Stomach (tissue), 9 donors: ENCODE measurements around the gene ARHGAP25. TPM values are rescaled to one million over a fixed set of nuclear protein-coding genes. Genes with fewer than 3 reads are reported as not detected.

Source experiments
- DNase-seq, 2 donors: peaks; one replicate each; pipeline versions ENCODE4 v3.0.0 to v3.0.0-alpha.2; 2013 to 2019
- H3K27ac ChIP-seq, 5 donors: fragments of 200-600 bp in 4 of 5; sonication (generic) in 4 of 5; one replicate each; pipeline ENCODE4 v1.5.1; 2013 to 2019; ENCODE audit warnings: mild to moderate bottlenecking in 1 of 5, moderate library complexity in 1 of 5
- H3K27me3 ChIP-seq, 3 donors: fragments of 200-600 bp; sonication (generic); one replicate each; pipeline ENCODE4 v1.5.1; 2017 to 2019; ENCODE audit warnings: mixed run types in 1 of 3
- H3K36me3 ChIP-seq, 4 donors: fragments of 200-600 bp; sonication (generic); 1 replicate in 3 of 4; 2 replicates in 1 of 4; pipeline ENCODE4 v1.5.1; 2016 to 2019
- H3K4me1 ChIP-seq, 4 donors: fragments of 200-600 bp; sonication (generic); one replicate each; pipeline ENCODE4 v1.5.1; 2016 to 2019
- H3K4me3 ChIP-seq, 4 donors: fragments of 200-600 bp; sonication (generic) in 3 of 4; one replicate each; pipeline ENCODE4 v1.5.1; 2016 to 2019; ENCODE audit warnings: mild to moderate bottlenecking in 1 of 4
- H3K9me3 ChIP-seq, 4 donors: fragments of 200-600 bp; sonication (generic); one replicate each; pipeline ENCODE4 v1.5.1; 2016 to 2019
- CTCF ChIP-seq, 7 experiments: fragments of 450-650 bp in 4 of 7; fragments of 200-600 bp in 3 of 7; sonication (generic) in 3 of 7; IDR thresholded peaks; one replicate each; pipeline ENCODE4 v1.5.1; 2016 to 2019; ENCODE audit warnings: antibody characterized with exemption in 7 of 7, control low read depth in 2 of 7, mild to moderate bottlenecking in 1 of 7
- EP300 ChIP-seq: sonication (generic); formaldehyde crosslinking; IDR thresholded peaks from one replicate; pipeline ENCODE4 v1.6.1; 2017; ENCODE audit warnings: antibody characterized with exemption
- POLR2A ChIP-seq, 4 donors: fragments of 450-650 bp; IDR thresholded peaks; one replicate each; pipeline ENCODE4 v1.6.1; 2016; ENCODE audit warnings: antibody characterized with exemption in 4 of 4, control low read depth in 2 of 4, mild to moderate bottlenecking in 1 of 4, moderate library complexity in 1 of 4
- POLR2AphosphoS5 ChIP-seq, 3 donors: sonication (generic); formaldehyde crosslinking; IDR thresholded peaks; one replicate each; pipeline ENCODE4 v1.6.1; 2016; ENCODE audit warnings: antibody characterized with exemption in 3 of 3
- WGBS, 5 donors: extraction: QIAGEN DNeasy Blood & Tissue Kit in 3 of 5; methylation state at CpG; one replicate each; pipeline versions ENCODE4 v1.1.5 to v1.1.7; 2013 to 2018; 5-methylcytosine and 5-hydroxymethylcytosine counted together
- intact Hi-C: fragments of 100-400 bp; cut with DNase I; formaldehyde crosslinking; loops from one replicate; pipeline ENCODE4 v1.15.1; 2023; ENCODE audit warnings: low total_unique reads
- polyA plus RNA-seq, 3 donors: library from polyadenylated mRNA; stranded (reverse); fragments of 200-250 nt; gene quantifications; one replicate each; pipeline ENCODE4 v1.2.3, GENCODE V29; 2013
- total RNA-seq, 5 donors: library from RNA; depleted of rRNA; stranded (reverse); fragments of >200 nt; gene quantifications; one replicate each; pipeline versions ENCODE4 v1.1.0 to v1.2.3, GENCODE V29; 2014 to 2016
- donor health status: healthy with polysubstance abuse.
- donor health status: Bipolar disorder and iron deficiency.
- donor health status: healthy.

Gene ARHGAP25
- total and polyA plus RNA-seq, 8 donors, result 0.29 to 17.1 (median 4.0) TPM; not detected in 1

GRCh38 chr2:68790600-68790999 lies 56.0 kb downstream of the ARHGAP25 start:
- DNase-seq, result no peak
- Histone ChIP-seq H3K4me3 (no peak overlapping the region), H3K4me1 (peaks cover 0 to 5% (median 0%) of the 10 kb centered on the region in 4 donors), H3K27me3 (no peaks in the 10 kb centered on the region), H3K36me3 (peaks cover 0 to 43% (median 36%) of the 10 kb centered on the region in 4 donors), H3K27ac (no peak overlapping the region), H3K9me3 (no peaks in the 10 kb centered on the region)
- intact Hi-C loops, result no loop called here
- no peak for TF ChIP-seq POLR2AphosphoS5 (IDR thresholded peaks at IDR 0.05)
- no peak for TF ChIP-seq CTCF (IDR thresholded peaks at IDR 0.05)
- no peak for TF ChIP-seq POLR2A (IDR thresholded peaks at IDR 0.05)
- TF ChIP-seq EP300, result no peak
- WGBS, 5 donors, result 54 to 71% (median 59%) methylated on average over 6 to 7 of the region's 7 CpGs

GRCh38 chr2:68791914-68792313 lies 57.3 kb downstream of the ARHGAP25 start:
- intact Hi-C loops, result no loop called here
- H3K27ac ChIP-seq, result no peak overlapping the region
- no peak for DNase-seq
- H3K9me3 ChIP-seq, result no peaks in the 10 kb centered on the region
- H3K4me3 ChIP-seq, result no peak overlapping the region
- H3K36me3 ChIP-seq, result peaks cover 0 to 33% (median 27%) of the 10 kb centered on the region in 4 donors
- no peaks in the 10 kb centered on the region for H3K27me3 ChIP-seq
- 64 to 91% (median 72%) methylated on average over 1 of the region's 1 CpG for WGBS, 5 donors
- TF ChIP-seq CTCF (IDR thresholded peaks at IDR 0.05), result no peak
- TF ChIP-seq POLR2AphosphoS5 (IDR thresholded peaks at IDR 0.05), result no peak
- TF ChIP-seq POLR2A (IDR thresholded peaks at IDR 0.05), result no peak
- no peak for TF ChIP-seq EP300
- peaks cover 0 to 11% (median 4%) of the 10 kb centered on the region in 4 donors for H3K4me1 ChIP-seq

- H3K4me3 ChIP-seq, result no peak overlapping the region
- WGBS, 5 donors, result 91 to 95% (median 93%) methylated on average over 4 of the region's 4 CpGs
- H3K36me3 ChIP-seq, result peaks cover 0 to 29% (median 20%) of the 10 kb centered on the region in 4 donors
- no peaks in the 10 kb centered on the region for H3K27me3 ChIP-seq
- DNase-seq, result no peak
- H3K4me1 ChIP-seq, result peaks cover 0 to 16% (median 6%) of the 10 kb centered on the region in 4 donors
- H3K27ac ChIP-seq, result no peak overlapping the region
- intact Hi-C loops, result no loop called here
- H3K9me3 ChIP-seq, result no peaks in the 10 kb centered on the region
- no peak for TF ChIP-seq EP300
- no peak for TF ChIP-seq POLR2A (IDR thresholded peaks at IDR 0.05)
- no peak for TF ChIP-seq CTCF (IDR thresholded peaks at IDR 0.05)
- TF ChIP-seq POLR2AphosphoS5 (IDR thresholded peaks at IDR 0.05), result no peak
Measured at GRCh38 chr2:68792751-68793150, 58.1 kb downstream of the ARHGAP25 start.

- DNase-seq, result no peak
- H3K27me3 ChIP-seq, result no peaks in the 10 kb centered on the region
- intact Hi-C loops, result no loop called here
- peaks cover 0 to 20% (median 8%) of the 10 kb centered on the region in 4 donors for H3K4me1 ChIP-seq
- 72 to 84% (median 79%) methylated on average over 2 to 3 of the region's 3 CpGs for WGBS, 5 donors
- H3K4me3 ChIP-seq, result no peak overlapping the region
- H3K27ac ChIP-seq, result peak overlapping the region in 2 of 5 donors; percentile 49 to 51
- H3K9me3 ChIP-seq, result no peaks in the 10 kb centered on the region
- no peak for TF ChIP-seq EP300
- TF ChIP-seq CTCF (IDR thresholded peaks at IDR 0.05), result no peak
- no peak for TF ChIP-seq POLR2AphosphoS5 (IDR thresholded peaks at IDR 0.05)
- TF ChIP-seq POLR2A (IDR thresholded peaks at IDR 0.05), result no peak
- H3K36me3 ChIP-seq, result peaks cover 0 to 5% (median 0%) of the 10 kb centered on the region in 4 donors
Measured at GRCh38 chr2:68796295-68796905, 61.8 kb downstream of the ARHGAP25 start.
